Measurements from ENCODE around the gene HLA-C. TPM values are rescaled to one million over a fixed set of nuclear protein-coding genes. Genes with fewer than 3 reads are reported as not detected.

Gene HLA-C
- total RNA-seq, 2 donors from 2014 or later, result 576 to 1,321 TPM

GRCh38 chr6:31299947-31300346 is 28.1 kb upstream of the HLA-C start:
- DNase-seq, result no peak
- Histone ChIP-seq H3K4me1 (no peaks in the 10 kb centered on the region), H3K27ac (no peak overlapping the region), H3K36me3 (no peaks in the 10 kb centered on the region), H3K9me3 (no peaks in the 10 kb centered on the region), H3K9ac (ENCODE audit: low read depth in 2 of 2, low read length in 2 of 2) (no peak overlapping the region), H3K27me3 (no peaks in the 10 kb centered on the region), H3K4me3 (no peak overlapping the region)
- intact Hi-C loops (cut with DNase I), result no loop called here
- TF ChIP-seq, protein P1, sequence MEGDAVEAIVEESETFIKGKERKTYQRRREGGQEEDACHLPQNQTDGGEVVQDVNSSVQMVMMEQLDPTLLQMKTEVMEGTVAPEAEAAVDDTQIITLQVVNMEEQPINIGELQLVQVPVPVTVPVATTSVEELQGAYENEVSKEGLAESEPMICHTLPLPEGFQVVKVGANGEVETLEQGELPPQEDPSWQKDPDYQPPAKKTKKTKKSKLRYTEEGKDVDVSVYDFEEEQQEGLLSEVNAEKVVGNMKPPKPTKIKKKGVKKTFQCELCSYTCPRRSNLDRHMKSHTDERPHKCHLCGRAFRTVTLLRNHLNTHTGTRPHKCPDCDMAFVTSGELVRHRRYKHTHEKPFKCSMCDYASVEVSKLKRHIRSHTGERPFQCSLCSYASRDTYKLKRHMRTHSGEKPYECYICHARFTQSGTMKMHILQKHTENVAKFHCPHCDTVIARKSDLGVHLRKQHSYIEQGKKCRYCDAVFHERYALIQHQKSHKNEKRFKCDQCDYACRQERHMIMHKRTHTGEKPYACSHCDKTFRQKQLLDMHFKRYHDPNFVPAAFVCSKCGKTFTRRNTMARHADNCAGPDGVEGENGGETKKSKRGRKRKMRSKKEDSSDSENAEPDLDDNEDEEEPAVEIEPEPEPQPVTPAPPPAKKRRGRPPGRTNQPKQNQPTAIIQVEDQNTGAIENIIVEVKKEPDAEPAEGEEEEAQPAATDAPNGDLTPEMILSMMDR (IDR thresholded peaks at IDR 0.05), result no peak

DNA sequence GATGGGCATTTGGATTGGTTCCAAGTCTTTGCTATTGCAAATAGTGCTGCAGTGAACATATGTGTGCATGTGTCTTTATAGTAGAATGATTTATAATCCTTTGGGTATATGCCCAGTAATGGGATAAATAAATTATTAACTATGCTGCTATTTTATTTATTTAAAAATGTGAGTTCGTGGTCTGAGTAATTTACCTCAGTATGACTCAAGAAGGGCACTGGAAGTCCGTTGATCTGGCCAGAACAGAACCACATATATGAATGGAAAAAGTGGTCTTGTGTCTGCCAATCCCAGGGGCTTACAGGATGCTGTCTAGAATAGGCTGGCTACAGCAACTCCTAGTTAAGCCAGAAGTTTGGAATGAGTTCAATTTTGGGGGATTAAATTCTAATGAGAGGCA is 27.6 kb upstream of the HLA-C start:
- no peaks in the 10 kb centered on the region for H3K27me3 ChIP-seq
- H3K4me3 ChIP-seq, result no peak overlapping the region
- no peak overlapping the region for H3K9ac ChIP-seq (ENCODE audit: low read depth in 2 of 2, low read length in 2 of 2)
- DNase-seq, result no peak
- intact Hi-C loops (cut with DNase I), result no loop called here
- H3K36me3 ChIP-seq, result no peaks in the 10 kb centered on the region
- no peak overlapping the region for H3K27ac ChIP-seq
- H3K4me1 ChIP-seq, result no peaks in the 10 kb centered on the region
- TF ChIP-seq, protein P1 (IDR thresholded peaks at IDR 0.05), result no peak
- no peaks in the 10 kb centered on the region for H3K9me3 ChIP-seq

- no peaks in the 10 kb centered on the region for H3K9me3 ChIP-seq
- H3K27me3 ChIP-seq, result no peaks in the 10 kb centered on the region
- no peak overlapping the region for H3K27ac ChIP-seq
- H3K4me1 ChIP-seq, result no peaks in the 10 kb centered on the region
- TF ChIP-seq, protein P1 (IDR thresholded peaks at IDR 0.05), result no peak
- DNase-seq, result no peak
- intact Hi-C loops (cut with DNase I), result no loop called here
- H3K9ac ChIP-seq (ENCODE audit: low read depth in 2 of 2, low read length in 2 of 2), result no peak overlapping the region
- no peak overlapping the region for H3K4me3 ChIP-seq
- H3K36me3 ChIP-seq, result no peaks in the 10 kb centered on the region
Observed at GRCh38 chr6:31294056-31294455, 22.2 kb upstream of the HLA-C start.

DNA sequence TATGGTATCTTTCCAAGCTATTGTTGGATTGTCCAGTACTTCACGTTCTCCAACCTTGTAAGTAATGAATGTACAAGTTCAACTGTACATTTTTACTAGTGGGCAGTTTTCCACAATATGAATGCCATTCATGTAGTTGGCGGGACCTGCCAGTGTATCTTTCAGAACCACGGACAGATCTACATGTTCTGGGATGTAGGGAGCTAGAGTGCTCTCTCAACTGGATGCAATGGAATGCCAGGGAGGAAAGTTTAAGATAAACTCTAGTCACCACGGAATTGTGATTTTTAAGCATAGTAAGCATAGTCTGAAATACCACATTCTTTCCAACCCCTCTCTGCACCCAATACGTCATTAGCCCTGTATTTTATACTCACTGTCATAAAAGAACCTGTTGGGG is 21.5 kb upstream of the HLA-C start:
- no peaks in the 10 kb centered on the region for H3K27me3 ChIP-seq
- no peak overlapping the region for H3K4me3 ChIP-seq
- H3K9me3 ChIP-seq, result no peaks in the 10 kb centered on the region
- no peaks in the 10 kb centered on the region for H3K4me1 ChIP-seq
- no peak for DNase-seq
- TF ChIP-seq, protein P1 (IDR thresholded peaks at IDR 0.05), result no peak
- H3K9ac ChIP-seq (ENCODE audit: low read depth in 2 of 2, low read length in 2 of 2), result no peak overlapping the region
- no peaks in the 10 kb centered on the region for H3K36me3 ChIP-seq
- no peak overlapping the region for H3K27ac ChIP-seq
- intact Hi-C loops (cut with DNase I), result no loop called here

- DNase-seq, result no peak
- Histone ChIP-seq H3K9ac (ENCODE audit: low read depth in 2 of 2, low read length in 2 of 2) (no peak overlapping the region), H3K4me3 (no peak overlapping the region), H3K27me3 (no peaks in the 10 kb centered on the region), H3K9me3 (no peaks in the 10 kb centered on the region), H3K27ac (no peak overlapping the region), H3K4me1 (no peaks in the 10 kb centered on the region), H3K36me3 (no peaks in the 10 kb centered on the region)
- intact Hi-C loops (cut with DNase I), result no loop called here
- TF ChIP-seq, protein P1 (IDR thresholded peaks at IDR 0.05), result no peak
Observed at GRCh38 chr6:31289788-31290187, 17.9 kb upstream of the HLA-C start.

DNA sequence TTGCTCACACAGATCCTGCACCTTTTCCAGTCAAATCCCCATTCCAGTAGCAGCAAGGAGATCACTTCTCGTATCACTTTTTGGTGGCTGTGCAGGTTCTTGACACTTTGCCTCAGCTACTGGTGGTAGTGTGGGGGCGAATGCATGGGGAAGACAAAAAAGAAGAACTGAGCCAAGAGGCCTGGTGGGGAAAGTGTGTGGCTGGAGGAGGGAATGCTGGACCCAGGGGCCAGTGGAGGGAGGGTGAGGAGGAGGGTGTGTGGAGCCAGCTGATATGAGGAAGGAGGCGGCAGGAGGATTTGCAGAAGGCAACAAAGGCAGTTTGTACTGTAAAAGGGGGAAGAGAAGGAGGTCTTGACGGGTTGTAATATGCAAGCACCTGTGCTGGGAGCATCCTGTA is 15.7 kb upstream of the HLA-C start:
- intact Hi-C loops (cut with DNase I), result no loop called here

More for the DNA sequence above, 15.7 kb upstream of the HLA-C start:
- H3K4me1 ChIP-seq, result no peaks in the 10 kb centered on the region
- TF ChIP-seq, protein P1 (IDR thresholded peaks at IDR 0.05), result no peak
- H3K9me3 ChIP-seq, result no peaks in the 10 kb centered on the region
- DNase-seq, result no peak
- no peak overlapping the region for H3K9ac ChIP-seq (ENCODE audit: low read depth in 2 of 2, low read length in 2 of 2)
- no peak overlapping the region for H3K4me3 ChIP-seq
- H3K36me3 ChIP-seq, result no peaks in the 10 kb centered on the region
- no peaks in the 10 kb centered on the region for H3K27me3 ChIP-seq
- no peak overlapping the region for H3K27ac ChIP-seq
